Measurements from ENCODE around the gene FGGY.

The FGGY gene

DNA sequence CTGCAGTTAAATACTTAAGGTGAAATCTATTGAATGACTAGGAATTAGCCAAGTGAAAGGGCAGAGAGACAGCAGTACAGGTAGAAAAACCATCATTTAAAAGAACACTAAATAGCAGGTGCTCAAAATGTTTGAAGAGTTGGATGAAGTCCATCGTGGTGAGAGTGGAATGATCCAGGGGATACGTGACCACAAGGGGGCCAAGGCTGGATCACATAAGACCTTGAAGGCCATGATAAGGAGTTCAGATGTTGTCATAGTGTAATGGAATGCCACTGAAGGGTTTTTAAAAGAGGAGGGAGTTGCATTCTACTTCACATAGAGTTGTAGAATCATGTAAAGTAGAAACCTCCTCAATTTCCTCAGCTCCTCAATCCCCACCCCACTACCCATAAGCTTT, 483.1 kb downstream of the FGGY start:
- DNase-seq (ENCODE audit: low read depth) = no peak
- H3K4me3 ChIP-seq (ENCODE audit: low read depth, low read length) = no peak overlapping the region

- no peak for DNase-seq (ENCODE audit: low read depth)
- H3K4me3 ChIP-seq (ENCODE audit: low read depth, low read length) = no peak overlapping the region
These were observed 491.9 kb downstream of the FGGY start for GRCh38 chr1:59788825-59789224.

GRCh38 chr1:59798600-59798999, 501.7 kb downstream of the FGGY start:
- H3K4me3 ChIP-seq (ENCODE audit: low read depth, low read length) = no peak overlapping the region
- no peak for DNase-seq (ENCODE audit: low read depth)

GRCh38 chr1:59803458-59804038, 506.7 kb downstream of the FGGY start:
- no peak overlapping the region for H3K4me3 ChIP-seq (ENCODE audit: low read depth, low read length)
- no peak for DNase-seq (ENCODE audit: low read depth)

GRCh38 chr1:59804301-59804700, 507.4 kb downstream of the FGGY start:
- no peak overlapping the region for H3K4me3 ChIP-seq (ENCODE audit: low read depth, low read length)
- DNase-seq (ENCODE audit: low read depth) = no peak

DNA sequence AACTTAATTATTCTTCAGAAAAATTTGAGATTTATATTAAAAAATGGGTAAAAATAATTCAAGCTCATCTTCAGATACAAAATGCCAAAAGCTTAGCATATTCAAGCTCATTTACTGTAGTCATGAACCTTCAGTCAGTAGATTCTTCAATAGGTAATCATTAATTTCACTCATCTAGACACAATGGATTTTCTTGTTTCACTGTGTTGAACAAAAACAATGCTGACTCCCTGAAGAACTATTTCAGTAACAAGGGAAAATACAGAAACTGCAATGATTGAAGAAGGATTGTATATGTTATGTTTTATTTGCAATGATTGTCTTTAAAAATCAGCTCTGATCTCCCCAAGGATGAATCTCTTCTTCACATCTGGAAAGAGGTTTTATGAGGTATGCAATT, 508.7 kb downstream of the FGGY start:
- DNase-seq (ENCODE audit: low read depth) = no peak
- H3K4me3 ChIP-seq (ENCODE audit: low read depth, low read length) = no peak overlapping the region
